Left lobe of liver (tissue), 2 donors: ENCODE measurements around the gene PIGQ. TPM values are rescaled to one million over a fixed set of nuclear protein-coding genes. Genes with fewer than 3 reads are reported as not detected.

Experiments
- ATAC-seq: fragments of 200-7000 bp; cut with Tn5 transposase; one replicate; pipeline ENCODE4 v1.9.1; 2020; ENCODE audit warnings: mild to moderate bottlenecking, moderate library complexity
- DNase-seq: peaks from one replicate; pipeline ENCODE4 v3.0.0-alpha.2; 2020; ENCODE audit warnings: low spot score
- total RNA-seq: library from RNA; stranded (reverse); gene quantifications from one replicate; pipeline ENCODE4 v1.2.1, GENCODE V29; 2021
- donor health status: DM: no; HTN: no; CAD: no; lungs with moderate emphysema.
- donor health status: DM: no; HTN: yes; CAD: no.

PIGQ gene
- total RNA-seq, 1 donor from 2014 or later: 42.1 TPM

- ATAC-seq (peak; percentile 50), DNase-seq (peak; percentile 75)
Measured at GRCh38 chr16:583470-583814, 13.7 kb downstream of the PIGQ start.

DNA sequence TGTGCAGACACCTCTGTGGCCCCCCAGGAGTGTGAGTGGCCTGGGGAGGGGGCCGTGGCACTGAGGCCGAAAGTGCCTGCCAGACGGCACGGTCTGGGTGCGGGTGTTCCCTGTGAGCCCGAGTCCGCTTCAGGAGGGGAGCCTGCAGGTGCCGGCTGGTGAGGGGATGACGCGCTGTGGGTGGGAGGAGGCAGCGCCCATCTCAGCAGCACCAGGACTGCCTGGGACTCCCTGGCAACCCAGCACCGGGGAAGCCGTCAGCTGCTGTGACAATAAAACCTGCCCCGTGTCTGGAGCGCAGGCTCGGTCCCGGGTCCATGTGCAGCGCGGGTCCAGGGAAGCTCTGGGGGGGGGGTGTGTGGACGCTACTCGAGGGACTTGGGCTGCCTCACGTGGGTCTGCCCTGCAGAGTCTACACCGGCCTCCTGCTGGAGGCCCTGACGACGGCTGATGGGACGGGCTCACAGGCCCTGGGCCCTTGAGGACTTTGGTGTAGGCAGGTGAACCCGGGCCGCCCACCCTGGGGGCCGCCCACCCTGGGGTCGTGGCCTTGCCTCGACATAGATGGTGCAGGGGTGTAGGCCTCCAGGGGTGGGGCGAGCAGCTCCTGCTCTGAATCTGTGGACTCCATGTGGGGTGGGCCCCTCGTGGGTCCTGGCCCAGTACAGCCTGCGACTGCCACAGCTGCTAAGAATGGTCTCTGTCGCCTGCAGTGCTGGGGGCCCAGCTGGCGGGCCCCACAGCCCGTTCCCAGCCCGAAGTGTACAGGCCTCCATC lies 14.2 kb downstream of the PIGQ start:
- ATAC-seq: no peak
- no peak for DNase-seq

DNA sequence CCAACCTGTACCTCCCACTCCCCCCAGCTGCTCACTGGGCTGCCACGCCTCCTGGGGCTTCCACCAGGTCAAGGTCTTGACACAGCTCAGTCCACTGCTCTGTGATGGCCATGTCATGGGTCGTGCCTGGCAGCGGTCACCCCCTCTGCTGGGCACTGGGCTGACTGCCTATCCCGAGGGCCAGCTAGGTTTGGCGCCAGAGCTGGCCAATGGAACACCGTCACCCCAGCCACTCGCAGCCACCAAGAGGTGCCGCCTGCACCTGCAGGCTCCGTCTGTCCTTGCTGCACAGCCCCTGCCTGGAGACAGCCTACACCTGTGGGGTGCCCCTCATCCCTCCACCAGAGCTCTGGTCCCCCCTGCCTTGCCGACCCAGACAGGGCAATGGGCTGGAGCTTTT lies 15.6 kb downstream of the PIGQ start:
- DNase-seq: peak; percentile 82
- peak; percentile 9 for ATAC-seq

DNA sequence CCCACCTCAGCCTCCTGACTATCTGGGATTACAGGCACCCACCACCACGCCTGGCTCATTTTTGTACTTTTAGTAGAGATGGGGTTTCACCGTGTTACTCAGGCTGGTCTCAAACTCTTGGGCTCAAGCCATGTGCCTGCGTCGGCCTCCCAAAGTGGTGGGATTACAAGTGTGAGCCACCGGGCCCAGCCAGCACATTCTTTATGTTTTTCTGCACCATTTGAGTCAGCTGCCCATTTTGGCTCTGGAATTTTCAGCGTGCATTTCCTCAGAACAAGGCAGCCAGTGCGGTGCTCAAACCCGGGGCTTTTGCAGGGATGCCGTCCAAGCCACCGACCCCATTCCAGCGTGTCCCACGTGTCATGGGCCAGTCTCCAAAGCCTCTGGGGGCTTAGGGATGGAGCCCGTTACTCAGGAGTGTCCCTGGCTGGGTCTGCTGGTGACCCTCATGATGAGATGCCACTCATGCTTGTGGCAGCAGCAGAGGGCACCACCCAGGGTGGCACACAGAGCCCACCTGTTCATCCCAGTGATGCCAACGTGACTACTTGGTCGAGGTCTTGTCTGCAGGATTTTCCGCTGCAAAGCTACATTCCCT lies 16.4 kb downstream of the PIGQ start:
- ATAC-seq: no peak

GRCh38 chr16:586645-587590 lies 17.1 kb downstream of the PIGQ start:
- DNase-seq: peak; percentile 88
- ATAC-seq: peak; percentile 45

More for the DNA sequence above, 16.4 kb downstream of the PIGQ start:
- no peak for DNase-seq

- ATAC-seq: no peak
- no peak for DNase-seq
Measured at GRCh38 chr16:588639-588888, 18.8 kb downstream of the PIGQ start.

- DNase-seq: peak; percentile 99
- ATAC-seq: peak; percentile 71
Measured at GRCh38 chr16:588889-589657, 19.3 kb downstream of the PIGQ start.

GRCh38 chr16:589658-590187 lies 20.0 kb downstream of the PIGQ start, which contains the start of gene RAB40C:
RAB40C (plus strand) TSS chr16:590066; CDS start chr16:590292, 226 bp downstream.
- DNase-seq: peak; percentile 99
- ATAC-seq: peak; percentile 73

- no peak for DNase-seq
- no peak for ATAC-seq
Measured at GRCh38 chr16:590188-590814, 20.5 kb downstream of the PIGQ start.

DNA sequence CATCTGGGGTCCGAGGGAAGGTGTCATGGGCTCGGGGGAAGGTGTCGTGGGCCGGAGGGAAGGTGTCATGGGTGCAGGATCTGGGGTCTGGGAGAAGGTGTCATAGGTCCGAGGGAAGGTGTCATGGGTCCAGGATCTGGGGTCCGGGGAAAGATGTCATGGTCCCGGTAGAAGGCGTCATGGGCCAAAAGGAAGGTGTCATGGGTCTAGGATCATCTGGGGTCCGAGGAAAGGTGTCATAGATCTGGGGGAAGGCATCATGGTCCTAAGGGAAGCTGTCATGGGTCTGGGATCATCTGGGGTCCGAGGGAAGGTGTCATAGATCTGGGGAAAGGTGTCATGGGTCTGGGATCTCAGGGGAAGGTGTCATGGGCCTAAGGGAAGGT lies 21.0 kb downstream of the PIGQ start:
- DNase-seq (no peak), ATAC-seq (no peak)

DNA sequence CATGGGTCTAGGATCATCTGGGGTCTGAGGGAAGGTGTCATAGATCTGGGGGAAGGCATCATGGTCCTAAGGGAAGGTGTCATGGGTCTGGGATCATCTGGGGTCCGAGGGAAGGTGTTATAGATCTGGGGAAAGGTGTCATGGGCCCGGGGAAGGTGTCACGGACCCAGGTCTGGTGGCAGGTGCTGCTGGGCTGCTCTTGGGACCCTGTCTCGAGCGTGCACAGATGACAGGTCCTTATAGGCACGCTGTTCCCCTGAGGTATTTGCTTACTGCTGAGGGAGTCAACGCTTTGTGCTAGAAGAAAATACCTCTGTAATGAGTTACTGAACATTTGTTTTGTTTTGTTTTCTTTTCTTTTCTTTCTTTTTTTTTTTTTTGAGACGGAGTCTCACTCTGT lies 21.5 kb downstream of the PIGQ start:
- DNase-seq: no peak

GRCh38 chr16:591892-592517 lies 22.2 kb downstream of the PIGQ start:
- DNase-seq: no peak
- no peak for ATAC-seq

More for the DNA sequence above, 21.5 kb downstream of the PIGQ start:
- ATAC-seq: no peak

- peak; percentile 89 for DNase-seq
- peak; percentile 23 for ATAC-seq
Measured at GRCh38 chr16:592518-593306, 22.9 kb downstream of the PIGQ start.

- ATAC-seq (peak; percentile 8), DNase-seq (no peak)
Measured at GRCh38 chr16:593406-593805, 23.6 kb downstream of the PIGQ start.

DNA sequence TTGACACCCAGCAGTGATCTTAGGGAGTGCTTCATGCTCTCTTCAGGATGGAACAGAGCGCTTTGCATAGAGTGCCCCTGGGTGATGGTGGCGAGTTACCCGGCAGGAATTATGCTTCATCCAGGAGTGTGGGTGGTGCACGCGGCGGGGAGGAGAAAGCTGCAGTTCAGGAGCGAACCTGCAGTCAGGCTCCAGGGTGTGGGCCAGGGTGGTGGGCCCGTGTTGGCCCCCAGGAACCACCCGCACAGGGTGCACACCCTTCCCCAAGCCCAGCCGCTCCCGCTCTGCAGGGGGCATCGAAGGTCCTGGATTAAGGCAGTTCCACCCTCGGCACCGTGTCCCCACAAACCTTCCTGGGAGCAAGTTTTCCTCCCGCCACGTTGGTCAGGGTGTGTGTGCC lies 24.0 kb downstream of the PIGQ start:
- no peak for ATAC-seq

GRCh38 chr16:595094-595528 lies 25.3 kb downstream of the PIGQ start:
- DNase-seq: no peak

More for the DNA sequence above, 24.0 kb downstream of the PIGQ start:
- DNase-seq: no peak

DNA sequence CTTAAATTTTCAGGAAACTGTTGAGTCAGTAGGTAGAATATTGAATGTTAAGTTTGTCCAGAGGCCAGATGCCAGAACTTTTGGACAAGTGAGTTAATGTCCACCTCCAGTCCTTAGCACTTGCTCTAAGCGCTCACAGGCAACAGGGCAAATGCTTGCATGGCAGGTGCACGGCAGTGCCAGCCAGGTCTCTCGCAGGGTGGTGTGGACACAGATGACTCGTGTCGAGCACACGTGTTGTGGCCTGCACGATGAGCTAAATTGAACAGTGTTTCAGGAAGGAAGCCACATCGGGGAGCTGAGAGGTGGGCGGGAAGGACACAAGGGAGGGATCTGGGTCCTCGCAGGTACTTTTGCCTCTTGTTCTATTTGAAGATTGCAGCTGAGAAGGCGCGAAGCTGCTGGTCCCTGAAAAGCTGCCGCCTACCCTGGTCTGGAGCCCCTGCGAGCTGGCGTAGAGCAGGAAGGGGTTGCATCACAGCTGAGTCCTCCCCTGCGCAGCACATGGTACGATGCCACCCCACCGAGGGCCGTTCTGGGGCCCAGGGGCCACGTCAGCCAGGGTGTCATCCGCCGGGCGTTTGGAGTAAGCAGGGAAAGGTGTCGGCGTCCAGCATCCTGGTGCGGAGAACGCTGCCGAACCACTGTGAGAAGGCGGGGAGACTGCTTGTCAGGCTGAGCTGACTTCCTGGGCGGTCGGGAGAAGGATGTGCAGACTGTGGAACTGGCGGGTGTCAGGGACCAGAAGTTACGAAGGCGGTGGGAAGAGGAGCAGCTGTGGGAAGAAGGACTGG lies 26.4 kb downstream of the PIGQ start:
- DNase-seq: peak; percentile 83
- peak; percentile 63 for ATAC-seq

More at GRCh38 chr16:595094-595528, 25.3 kb downstream of the PIGQ start:
- no peak for ATAC-seq

DNA sequence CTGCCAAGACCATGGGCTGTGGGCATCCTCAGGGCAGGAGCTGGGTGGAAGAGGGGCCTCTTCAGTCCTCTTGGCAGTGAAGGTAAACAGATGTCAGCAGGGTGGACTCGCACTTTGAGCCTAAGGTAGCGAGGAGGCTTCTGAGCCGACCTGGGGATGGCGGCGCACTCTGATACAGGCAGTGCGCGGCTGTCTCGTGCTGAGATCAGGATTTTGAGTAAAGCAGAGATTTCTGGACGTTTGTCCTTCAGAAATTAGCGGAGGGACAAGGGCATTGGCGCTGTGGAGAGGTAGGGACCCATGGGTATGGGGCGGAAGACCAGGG lies 26.9 kb downstream of the PIGQ start:
- no peak for ATAC-seq
- DNase-seq: no peak
